IMR-90 (cell line): ENCODE results near the gene UTP11. TPM values are rescaled to one million over a fixed set of nuclear protein-coding genes. Genes with fewer than 3 reads are reported as not detected.

Experiments used
- ATAC-seq: fragments of 200-7000 bp; cut with Tn5 transposase; 2 replicates; pipeline ENCODE4 v1.9.1; 2020; ENCODE audit warnings: low read depth, mild to moderate bottlenecking, moderate library complexity
- BruUV-seq: library from RNA; stranded (reverse); fragments of 400-500 nt; replicated peaks from 2 replicates; lab custom pipeline; 2021; lab: Mats Ljungman, UMichigan
- CTCF ChIA-PET: fragments of 300-600 bp; formaldehyde crosslinking; extraction: SDS; loops from one replicate; lab custom pipeline; 2021; ENCODE audit warnings: antibody characterized with exemption; lab: Yijun Ruan, JAX
- POLR2A ChIA-PET: fragments of 300-600 bp; sonication (Branson Sonifier 250); formaldehyde crosslinking; loops from one replicate; lab custom pipeline; 2022; ENCODE audit warnings: antibody characterized with exemption; ENCODE audit not compliant: unreplicated experiment; lab: Charles Lee
- DNase-seq: peaks from one replicate; pipeline ENCODE4 v3.0.0; 2013
- H2AFZ ChIP-seq: replicated peaks from 2 replicates; pipeline ENCODE3; 2013; ENCODE audit warnings: low read length, mild to moderate bottlenecking; ENCODE audit not compliant: poor library complexity
- H2AK5ac ChIP-seq: 2 replicates; pipeline ENCODE4 v1.6.1; 2013; ENCODE audit warnings: low read depth, low read length, inconsistent platforms
- H2AK9ac ChIP-seq: replicated peaks from 2 replicates; pipeline ENCODE3; 2013; ENCODE audit warnings: mild to moderate bottlenecking, low read depth, low read length, moderate library complexity; ENCODE audit not compliant: poor library complexity
- H2BK120ac ChIP-seq: 2 replicates; pipeline ENCODE4 v1.6.1; 2013; ENCODE audit warnings: low read depth, low read length, inconsistent platforms
- H2BK15ac ChIP-seq: 3 replicates; pipeline ENCODE4 v1.6.1; 2013; ENCODE audit warnings: low read depth, low read length, inconsistent platforms
- H2BK20ac ChIP-seq: 2 replicates; pipeline ENCODE4 v1.6.1; 2013; ENCODE audit warnings: low read depth, mild to moderate bottlenecking, inconsistent platforms, low read length, moderate library complexity
- H2BK5ac ChIP-seq: 2 replicates; pipeline ENCODE4 v1.6.1; 2013; ENCODE audit warnings: mild to moderate bottlenecking, low read depth, low read length, inconsistent platforms; ENCODE audit not compliant: poor library complexity, severe bottlenecking
- H3K14ac ChIP-seq: replicated peaks from 2 replicates; pipeline ENCODE4 v1.6.1; 2013; ENCODE audit warnings: low read depth, low read length, inconsistent platforms
- H3K18ac ChIP-seq: 2 replicates; pipeline ENCODE4 v1.6.1; 2013; ENCODE audit warnings: low read depth, low read length, control low read depth
- H3K23ac ChIP-seq: 2 replicates; pipeline ENCODE4 v1.6.1; 2013; ENCODE audit warnings: low read depth, low read length, inconsistent platforms
- H3K27ac ChIP-seq: 2 replicates; pipeline ENCODE4 v1.5.1; 2013; ENCODE audit warnings: mild to moderate bottlenecking, control low read depth, low read length; ENCODE audit not compliant: insufficient read depth
- H3K27me3 ChIP-seq: 2 replicates; pipeline ENCODE4 v1.6.1; 2013; ENCODE audit warnings: low read length; ENCODE audit not compliant: control insufficient read depth, insufficient read depth
- H3K36me3 ChIP-seq: 2 replicates; pipeline ENCODE4 v1.6.1; 2013; ENCODE audit warnings: low read length, mixed read lengths; ENCODE audit not compliant: control insufficient read depth, insufficient read depth
- H3K4ac ChIP-seq: 2 replicates; pipeline ENCODE4 v1.6.1; 2013; ENCODE audit warnings: low read depth, low read length, inconsistent platforms
- H3K4me1 ChIP-seq: 2 replicates; pipeline ENCODE4 v1.6.1; 2013; ENCODE audit warnings: low read length, mixed read lengths; ENCODE audit not compliant: control insufficient read depth, insufficient read depth
- H3K4me2 ChIP-seq: 2 replicates; pipeline ENCODE4 v1.6.1; 2013; ENCODE audit warnings: low read depth, mild to moderate bottlenecking, control low read depth, low read length, moderate library complexity
- H3K4me3 ChIP-seq: 2 replicates; pipeline ENCODE4 v1.5.1; 2013; ENCODE audit warnings: low read depth, mild to moderate bottlenecking, control low read depth, low read length, moderate library complexity; ENCODE audit not compliant: insufficient read depth
- H3K56ac ChIP-seq: 2 replicates; pipeline ENCODE4 v1.6.1; 2013; ENCODE audit warnings: low read length, inconsistent platforms; ENCODE audit not compliant: insufficient read depth; ENCODE audit errors: extremely low read depth
- H3K79me1 ChIP-seq, 2 experiments: 2 replicates each; pipeline ENCODE4 v1.6.1; 2013; ENCODE audit warnings: low read length in 2 of 2, inconsistent platforms in 1 of 2, low read depth in 1 of 2
- H3K9ac ChIP-seq: 2 replicates; pipeline ENCODE4 v1.6.1; 2013; ENCODE audit warnings: low read depth, low read length, control low read depth
- H3K9me1 ChIP-seq: 2 replicates; pipeline ENCODE4 v1.6.1; 2013; ENCODE audit warnings: low read length, inconsistent platforms; ENCODE audit not compliant: insufficient read depth
- H3K9me3 ChIP-seq: 2 replicates; pipeline ENCODE4 v1.6.1; 2013; ENCODE audit warnings: low read length; ENCODE audit not compliant: control insufficient read depth, insufficient read depth
- H4K20me1 ChIP-seq: 2 replicates; pipeline ENCODE4 v1.6.1; 2013; ENCODE audit warnings: low read length, inconsistent platforms; ENCODE audit not compliant: insufficient read depth
- H4K5ac ChIP-seq: 2 replicates; pipeline ENCODE4 v1.6.1; 2013; ENCODE audit warnings: mild to moderate bottlenecking, low read depth, low read length, control low read depth
- H4K8ac ChIP-seq, 2 experiments: 2 replicates each; pipeline ENCODE4 v1.6.1; 2013; ENCODE audit warnings: low read depth in 2 of 2, low read length in 2 of 2, control low read depth in 1 of 2, inconsistent platforms in 1 of 2
- H4K91ac ChIP-seq: 2 replicates; pipeline ENCODE4 v1.6.1; 2013; ENCODE audit warnings: low read depth, low read length, inconsistent platforms; ENCODE audit not compliant: insufficient read depth
- BHLHE40 ChIP-seq: fragments of 150-350 bp; IDR thresholded peaks from 2 replicates; pipeline ENCODE4 v1.6.1; 2016; ENCODE audit warnings: mild to moderate bottlenecking, low read depth, low read length
- CEBPB ChIP-seq: IDR thresholded peaks from 2 replicates; pipeline ENCODE4 v1.6.1; 2012; ENCODE audit warnings: low read depth, low read length, improper control_type of control experiment
- CHD1 ChIP-seq: IDR thresholded peaks from 2 replicates; pipeline ENCODE4 v1.6.1; 2012; ENCODE audit warnings: low read depth, low read length, improper control_type of control experiment
- FOS ChIP-seq: fragments of 150-350 bp; IDR thresholded peaks from 2 replicates; pipeline ENCODE4 v1.6.1; 2016; ENCODE audit warnings: low read depth, low read length
- MAFK ChIP-seq: IDR thresholded peaks from 2 replicates; pipeline ENCODE4 v1.6.1; 2012; ENCODE audit warnings: low read depth, low read length, improper control_type of control experiment
- MAZ ChIP-seq: IDR thresholded peaks from 2 replicates; pipeline ENCODE4 v1.6.1; 2012; ENCODE audit warnings: low read depth, mild to moderate bottlenecking, low read length, improper control_type of control experiment, moderate library complexity, borderline replicate concordance
- MXI1 ChIP-seq: IDR thresholded peaks from 2 replicates; pipeline ENCODE4 v1.6.1; 2012; ENCODE audit warnings: low read depth, mild to moderate bottlenecking, low read length, moderate library complexity, borderline replicate concordance
- NFE2L2 ChIP-seq: fragments of 150-350 bp; IDR thresholded peaks from 2 replicates; pipeline ENCODE4 v1.6.1; 2016; ENCODE audit warnings: low read depth, mild to moderate bottlenecking, low read length
- RAD21 ChIP-seq: IDR thresholded peaks from 2 replicates; pipeline ENCODE4 v1.6.1; 2012; ENCODE audit warnings: low read length, improper control_type of control experiment
- RCOR1 ChIP-seq: IDR thresholded peaks from 2 replicates; pipeline ENCODE4 v1.6.1; 2012; ENCODE audit warnings: mild to moderate bottlenecking, low read length, improper control_type of control experiment; ENCODE audit not compliant: insufficient replicate concordance
- RFX5 ChIP-seq: IDR thresholded peaks from 2 replicates; pipeline ENCODE4 v1.8.0; 2012; ENCODE audit warnings: low read depth, mild to moderate bottlenecking, low read length, moderate library complexity
- SMC3 ChIP-seq: fragments of 150-350 bp; IDR thresholded peaks from 2 replicates; pipeline ENCODE4 v1.6.1; 2016; ENCODE audit warnings: low read depth, mild to moderate bottlenecking, antibody characterized with exemption, low read length, moderate library complexity
- WGBS, 2 experiments: methylation state at CpG; one replicate each; pipeline versions ENCODE4 v1.1.5 to v1.1.7; 2013; ENCODE audit warnings: missing lambda C conversion rate in 2 of 2; ENCODE audit not compliant: insufficient read length in 1 of 2; ENCODE audit errors: extremely low coverage in 2 of 2; 5-methylcytosine and 5-hydroxymethylcytosine counted together
- dilution Hi-C: fragments of 300-500 bp; cut with HindIII; formaldehyde crosslinking; loops from one replicate; pipeline ENCODE4 v1.14.3; 2018; ENCODE audit warnings: low sequenced_read_pairs; ENCODE audit not compliant: unreplicated experiment
- in situ Hi-C: fragments of 300-500 bp; cut with MboI; formaldehyde crosslinking; loops from 3 replicates; pipeline ENCODE4 v1.14.3; 2019; ENCODE audit warnings: low sequenced_read_pairs, inconsistent platforms, mixed read lengths
- intact Hi-C: fragments of 100-400 bp; cut with micrococcal nuclease; formaldehyde crosslinking; loops from 2 replicates; pipeline ENCODE4 v1.10.0; 2022
- polyA plus RNA-seq, 3 experiments: library from polyadenylated mRNA; depleted of rRNA; stranded (reverse); fragments of >200 nt; gene quantifications; 2 replicates each; pipeline ENCODE4 v1.2.3, GENCODE V29; 2012; ENCODE audit warnings: low replicate concordance in 1 of 3
- total RNA-seq: library from RNA; depleted of rRNA; stranded (reverse); fragments of >200 nt; gene quantifications from 2 replicates; pipeline ENCODE4 v1.2.3, GENCODE V29; 2012
- TF ChIP-seq, protein P1 (sequence below): fragments of 150-350 bp; IDR thresholded peaks from 2 replicates; pipeline ENCODE4 v1.6.1; 2017; ENCODE audit warnings: mild to moderate bottlenecking, antibody characterized with exemption, low read length, low read depth
- TF ChIP-seq, protein P2 (sequence below): fragments of 150-350 bp; IDR thresholded peaks from 2 replicates; pipeline ENCODE4 v1.6.1; 2016; ENCODE audit warnings: low read depth, mild to moderate bottlenecking, low read length, moderate library complexity, borderline replicate concordance
- TF ChIP-seq, protein P3 (sequence below): conservative IDR thresholded peaks from 2 replicates; pipeline ENCODE4 v1.5.1; 2012; ENCODE audit warnings: mild to moderate bottlenecking, low read depth, low read length, improper control_type of control experiment

The UTP11 gene
- total and polyA plus RNA-seq, 2 of the 4 experiments (the other 2 are of a cell fraction), result 22.0 to 27.8 TPM

DNA sequence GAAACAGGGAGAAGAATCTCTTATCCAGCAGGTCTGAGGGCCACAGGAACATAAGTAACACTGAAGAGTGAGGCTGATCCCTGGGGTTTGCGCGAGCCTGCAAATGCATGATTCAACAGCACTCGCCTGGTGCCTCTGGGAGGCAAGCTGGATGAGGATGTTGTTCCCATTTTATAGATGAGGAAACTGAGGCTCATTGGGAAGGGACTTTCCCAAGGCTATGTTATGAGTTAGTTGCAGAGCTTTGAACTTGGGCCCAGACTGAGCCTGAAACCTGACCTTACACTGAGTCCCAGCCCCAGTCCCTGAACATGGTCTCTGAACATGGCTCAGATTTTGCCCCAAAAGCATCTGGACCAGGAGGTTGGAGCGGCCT is 61.8 kb downstream of the UTP11 start:
- in situ Hi-C loops, result no loop called here
- H3K4ac ChIP-seq, result no peak overlapping the region
- BruUV-seq, result no TSS peak

More for the DNA sequence above, 61.8 kb downstream of the UTP11 start:
- Histone ChIP-seq H3K36me3 (no peaks in the 10 kb centered on the region), H2AK9ac (no peak overlapping the region), H2BK5ac (no peak overlapping the region), H4K91ac (no peak overlapping the region), H3K14ac (no peak overlapping the region), H2AK5ac (no peak overlapping the region), H2BK20ac (no peak overlapping the region), H3K9me3 (no peaks in the 10 kb centered on the region), H3K27me3 (peaks cover 26% of the 10 kb centered on the region), H3K9me1 (no peaks in the 10 kb centered on the region), H3K23ac (no peak overlapping the region), H3K27ac (no peak overlapping the region), H3K4me3 (no peak overlapping the region), H2BK15ac (no peak overlapping the region), H3K4me1 (no peaks in the 10 kb centered on the region), H3K79me1 (no peaks in the 10 kb centered on the region), H4K20me1 (no peaks in the 10 kb centered on the region; the same call in 1 of the 2 replicates), H2BK120ac (no peak overlapping the region), H2AFZ (no peak overlapping the region), H3K56ac (no peak overlapping the region), H3K9ac (no peak overlapping the region), H3K4me2 (no peak overlapping the region), H3K18ac (no peak overlapping the region), H4K8ac (no peak overlapping the region), H4K5ac (no peak overlapping the region)
- no CpG with 5 or more reads among the region's 4 CpGs for WGBS, 2 experiments
- dilution Hi-C loops (no loop called here), intact Hi-C loops (no loop called here)
- DNase-seq, result no peak
- CTCF ChIA-PET, result no interaction called here
- ATAC-seq, result no peak
- POLR2A ChIA-PET, result no interaction called here
- no peak for TF ChIP-seq MXI1
- TF ChIP-seq, protein P1, sequence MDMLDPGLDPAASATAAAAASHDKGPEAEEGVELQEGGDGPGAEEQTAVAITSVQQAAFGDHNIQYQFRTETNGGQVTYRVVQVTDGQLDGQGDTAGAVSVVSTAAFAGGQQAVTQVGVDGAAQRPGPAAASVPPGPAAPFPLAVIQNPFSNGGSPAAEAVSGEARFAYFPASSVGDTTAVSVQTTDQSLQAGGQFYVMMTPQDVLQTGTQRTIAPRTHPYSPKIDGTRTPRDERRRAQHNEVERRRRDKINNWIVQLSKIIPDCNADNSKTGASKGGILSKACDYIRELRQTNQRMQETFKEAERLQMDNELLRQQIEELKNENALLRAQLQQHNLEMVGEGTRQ, result no peak
- no peak for TF ChIP-seq MAFK
- TF ChIP-seq NFE2L2, result no peak
- TF ChIP-seq, protein P2, sequence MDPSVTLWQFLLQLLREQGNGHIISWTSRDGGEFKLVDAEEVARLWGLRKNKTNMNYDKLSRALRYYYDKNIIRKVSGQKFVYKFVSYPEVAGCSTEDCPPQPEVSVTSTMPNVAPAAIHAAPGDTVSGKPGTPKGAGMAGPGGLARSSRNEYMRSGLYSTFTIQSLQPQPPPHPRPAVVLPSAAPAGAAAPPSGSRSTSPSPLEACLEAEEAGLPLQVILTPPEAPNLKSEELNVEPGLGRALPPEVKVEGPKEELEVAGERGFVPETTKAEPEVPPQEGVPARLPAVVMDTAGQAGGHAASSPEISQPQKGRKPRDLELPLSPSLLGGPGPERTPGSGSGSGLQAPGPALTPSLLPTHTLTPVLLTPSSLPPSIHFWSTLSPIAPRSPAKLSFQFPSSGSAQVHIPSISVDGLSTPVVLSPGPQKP, result no peak
- TF ChIP-seq CHD1, result no peak
- no peak for TF ChIP-seq RFX5
- TF ChIP-seq, protein P3, sequence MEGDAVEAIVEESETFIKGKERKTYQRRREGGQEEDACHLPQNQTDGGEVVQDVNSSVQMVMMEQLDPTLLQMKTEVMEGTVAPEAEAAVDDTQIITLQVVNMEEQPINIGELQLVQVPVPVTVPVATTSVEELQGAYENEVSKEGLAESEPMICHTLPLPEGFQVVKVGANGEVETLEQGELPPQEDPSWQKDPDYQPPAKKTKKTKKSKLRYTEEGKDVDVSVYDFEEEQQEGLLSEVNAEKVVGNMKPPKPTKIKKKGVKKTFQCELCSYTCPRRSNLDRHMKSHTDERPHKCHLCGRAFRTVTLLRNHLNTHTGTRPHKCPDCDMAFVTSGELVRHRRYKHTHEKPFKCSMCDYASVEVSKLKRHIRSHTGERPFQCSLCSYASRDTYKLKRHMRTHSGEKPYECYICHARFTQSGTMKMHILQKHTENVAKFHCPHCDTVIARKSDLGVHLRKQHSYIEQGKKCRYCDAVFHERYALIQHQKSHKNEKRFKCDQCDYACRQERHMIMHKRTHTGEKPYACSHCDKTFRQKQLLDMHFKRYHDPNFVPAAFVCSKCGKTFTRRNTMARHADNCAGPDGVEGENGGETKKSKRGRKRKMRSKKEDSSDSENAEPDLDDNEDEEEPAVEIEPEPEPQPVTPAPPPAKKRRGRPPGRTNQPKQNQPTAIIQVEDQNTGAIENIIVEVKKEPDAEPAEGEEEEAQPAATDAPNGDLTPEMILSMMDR, result no peak
- TF ChIP-seq MAZ, result no peak
- no peak for TF ChIP-seq SMC3
- no peak for TF ChIP-seq CEBPB
- no peak for TF ChIP-seq RAD21
- no peak for TF ChIP-seq FOS
- TF ChIP-seq RCOR1, result no peak
- TF ChIP-seq BHLHE40, result no peak
